ENCODE results near the gene NEK6. TPM values are rescaled to one million over a fixed set of nuclear protein-coding genes. Genes with fewer than 3 reads are reported as not detected.

The NEK6 gene
- total RNA-seq, 1 experiment from 2014 or later = 42.5 TPM

DNA sequence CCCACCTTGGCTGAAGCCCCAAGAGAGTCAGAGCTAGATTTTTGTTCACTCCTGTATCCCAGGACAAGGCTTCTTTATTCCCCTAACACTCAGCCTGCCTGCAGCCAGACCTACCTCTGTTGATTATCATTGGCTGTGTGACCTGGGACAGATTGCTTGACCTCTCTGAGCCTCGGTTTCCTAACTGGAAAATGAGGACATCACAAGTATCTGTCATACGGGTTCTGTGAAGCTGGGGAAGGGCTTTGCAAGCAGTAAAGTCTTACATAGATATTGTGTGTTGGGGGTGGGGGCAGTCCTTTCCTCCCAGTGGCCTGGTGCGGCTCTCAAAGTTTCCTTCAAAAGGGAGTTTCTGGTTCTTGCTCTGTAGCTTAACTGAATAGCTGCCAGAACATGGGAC, 2.5 kb upstream of the NEK6 start:
- in situ Hi-C loops (cut with HindIII; ENCODE audit: low pct_unique_long_range_greater_than_20kb, low sequenced_read_pairs) = no loop called here
- DNase-seq (ENCODE audit: low read depth, low spot score) = no peak

DNA sequence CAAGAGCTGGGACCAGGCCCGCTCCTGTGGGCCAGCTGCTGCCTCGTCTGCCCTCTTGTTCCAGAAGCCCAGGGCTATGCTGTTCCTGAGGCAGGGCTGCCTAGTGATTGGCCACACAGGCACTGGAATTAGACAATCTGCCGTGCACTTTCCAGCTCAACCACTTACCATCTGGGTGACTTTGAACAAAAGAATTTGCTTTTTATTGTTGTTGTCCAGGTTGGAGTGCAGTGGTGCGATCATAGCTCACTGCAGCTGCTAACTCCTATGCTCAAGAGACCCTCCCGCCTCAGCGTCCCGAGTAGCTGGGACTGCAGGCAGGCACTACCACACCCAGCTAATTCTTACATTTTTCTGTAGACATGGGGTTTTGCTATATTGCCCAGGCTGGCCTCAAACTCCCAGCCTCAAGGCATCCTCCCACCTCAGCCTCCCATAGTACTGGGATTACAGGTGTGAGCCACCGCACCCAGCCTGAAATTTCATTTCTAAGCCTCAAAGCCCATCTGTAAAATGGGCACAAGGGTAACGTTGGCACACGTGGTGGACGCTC, 1.2 kb upstream of the NEK6 start:
- no peak for DNase-seq (ENCODE audit: low read depth, low spot score)
- in situ Hi-C loops (cut with HindIII; ENCODE audit: low pct_unique_long_range_greater_than_20kb, low sequenced_read_pairs) = no loop called here

DNA sequence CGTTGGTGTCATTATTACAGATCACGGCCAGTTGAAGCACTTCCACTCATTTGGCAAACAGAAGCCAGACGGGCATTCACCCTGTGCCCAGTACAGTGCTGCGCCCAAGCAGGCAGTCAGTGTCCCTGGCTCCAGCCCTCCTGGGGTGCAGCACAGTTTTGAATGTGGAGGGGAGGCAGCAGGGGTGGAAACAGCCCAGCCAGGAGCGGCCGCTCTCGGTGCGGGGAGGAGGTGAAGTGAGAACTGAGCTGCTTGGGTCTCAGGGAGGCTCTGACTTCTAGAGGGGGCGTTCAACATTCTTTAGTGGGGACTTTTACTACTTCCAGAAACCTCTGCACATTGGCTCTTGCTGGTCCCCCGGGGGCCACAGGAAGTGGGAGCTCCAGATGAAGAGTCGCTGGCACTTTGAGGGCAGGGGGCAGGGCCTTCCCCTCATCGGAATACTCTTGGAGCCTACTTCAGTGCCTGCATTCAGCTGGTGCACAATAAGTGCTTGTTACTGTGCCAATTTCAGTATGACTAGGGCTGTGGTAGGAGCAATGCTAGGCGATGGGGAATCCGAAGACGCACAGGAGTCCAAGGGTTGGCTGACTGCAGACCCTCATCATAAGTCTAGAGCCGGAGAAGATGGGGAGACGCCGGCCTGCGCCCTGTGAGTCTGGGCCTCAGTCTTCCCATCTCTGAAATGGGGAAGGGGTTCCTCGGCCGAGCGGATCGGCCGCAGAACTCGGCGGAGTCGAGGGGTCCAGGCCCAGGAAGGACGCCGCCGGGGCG, 492 bp upstream of the NEK6 start:
- in situ Hi-C loops (cut with HindIII; ENCODE audit: low pct_unique_long_range_greater_than_20kb, low sequenced_read_pairs) = no loop called here
- no peak for DNase-seq (ENCODE audit: low read depth, low spot score)

DNA sequence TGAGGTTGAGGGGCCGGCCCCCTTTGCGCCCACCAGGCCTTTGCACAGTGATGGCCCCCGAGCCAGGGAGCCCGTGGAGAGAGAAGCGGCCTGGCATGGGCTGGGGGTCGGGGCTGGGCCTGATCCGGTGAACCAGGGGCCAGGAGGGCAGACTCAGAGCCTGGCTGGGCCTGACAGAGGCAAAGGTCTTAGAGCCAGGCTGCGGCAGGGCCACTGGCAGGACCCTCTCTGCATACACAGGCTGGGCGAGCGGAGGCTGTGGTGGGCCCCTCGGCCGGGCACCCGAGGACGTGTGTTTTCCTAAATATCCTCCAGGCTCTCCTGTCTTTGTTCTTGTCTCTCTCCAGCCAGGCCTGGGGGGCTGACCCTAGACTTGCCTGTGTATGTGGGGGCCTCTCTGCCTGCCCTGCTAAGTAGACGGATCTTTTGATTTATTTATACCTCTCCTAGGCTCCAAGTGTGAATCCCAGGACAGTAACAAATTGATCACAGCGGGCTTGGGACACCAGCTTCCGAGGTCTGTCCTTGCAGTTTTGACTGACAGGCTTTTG, 933 bp downstream of the NEK6 start:
- DNase-seq (ENCODE audit: low read depth, low spot score) = no peak
- in situ Hi-C loops (cut with HindIII; ENCODE audit: low pct_unique_long_range_greater_than_20kb, low sequenced_read_pairs) = no loop called here

DNA sequence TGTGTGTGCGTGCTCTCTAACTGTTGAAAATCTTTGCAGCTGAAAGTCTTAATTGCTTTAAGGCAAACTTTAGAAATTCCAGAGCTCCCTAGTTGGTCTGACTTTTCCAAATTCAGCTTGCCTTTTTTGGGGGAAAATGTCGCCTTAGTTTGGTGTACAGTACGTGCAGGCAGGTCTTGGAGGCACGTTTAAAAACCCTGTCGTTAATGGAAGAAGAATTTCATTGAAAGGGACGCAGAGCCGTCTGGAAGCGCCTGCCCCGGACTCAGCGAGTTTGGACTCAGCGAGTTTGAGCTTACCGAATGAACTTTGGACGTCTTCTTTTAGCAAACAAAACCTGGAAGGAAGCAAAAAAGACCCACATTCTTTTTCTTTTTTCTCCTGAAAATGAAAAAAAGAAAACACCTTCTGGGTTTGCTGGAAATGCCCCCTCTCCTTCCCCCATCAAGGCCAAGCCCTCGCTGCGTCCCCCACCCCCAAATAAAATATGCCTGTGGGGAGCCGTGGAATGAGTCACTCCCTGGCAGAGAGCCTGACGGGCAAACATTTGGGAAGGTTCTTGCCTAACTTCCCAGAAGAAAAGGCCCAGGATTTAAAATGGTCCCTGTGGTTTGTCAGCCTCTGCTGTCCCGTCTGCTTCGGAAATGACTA, 1.5 kb downstream of the NEK6 start:
- in situ Hi-C loops (cut with HindIII; ENCODE audit: low pct_unique_long_range_greater_than_20kb, low sequenced_read_pairs) = no loop called here
- peak; percentile 54 for DNase-seq (ENCODE audit: low read depth, low spot score)

DNA sequence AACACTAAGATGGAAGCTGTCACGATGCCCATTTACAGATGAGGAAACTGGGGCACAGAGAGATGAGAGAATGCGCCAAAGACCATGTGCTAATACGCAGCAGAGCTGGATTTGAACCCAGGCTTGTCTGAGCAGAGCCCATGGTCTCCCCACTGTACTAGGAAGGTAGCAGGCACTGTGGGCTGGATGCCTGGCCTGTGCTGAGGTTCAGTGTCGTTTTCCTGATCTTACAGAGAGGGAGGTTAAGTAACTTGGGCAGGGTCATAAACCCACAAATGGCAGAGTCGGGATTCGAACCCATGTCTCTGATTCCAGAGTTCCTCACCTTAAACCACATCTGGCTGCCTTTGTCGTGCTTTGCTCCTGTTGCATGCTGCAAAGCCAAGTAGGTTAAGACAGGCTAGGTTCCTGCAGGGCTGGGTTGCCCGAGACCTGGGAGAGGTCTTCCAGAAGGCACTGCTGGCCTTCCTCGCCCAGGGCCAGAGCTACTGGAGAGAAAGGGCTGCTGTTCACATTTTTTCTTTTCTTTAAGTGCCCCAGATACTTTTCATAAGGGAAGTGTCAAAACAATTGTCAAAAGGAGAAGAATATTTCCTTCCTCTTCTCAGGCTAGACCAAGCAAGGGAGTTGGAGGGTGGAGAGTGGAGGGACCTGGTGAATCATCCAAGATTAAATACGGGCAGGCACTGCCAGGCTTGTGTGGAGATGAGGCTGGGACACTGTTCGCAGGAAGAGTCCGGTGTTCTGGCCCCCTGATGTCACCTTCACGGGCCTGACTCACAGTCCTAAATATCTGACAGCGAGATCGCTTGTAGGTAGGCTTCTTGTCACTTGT, 3.2 kb downstream of the NEK6 start:
- in situ Hi-C loops (cut with HindIII; ENCODE audit: low pct_unique_long_range_greater_than_20kb, low sequenced_read_pairs) = no loop called here
- no peak for DNase-seq (ENCODE audit: low read depth, low spot score)

DNA sequence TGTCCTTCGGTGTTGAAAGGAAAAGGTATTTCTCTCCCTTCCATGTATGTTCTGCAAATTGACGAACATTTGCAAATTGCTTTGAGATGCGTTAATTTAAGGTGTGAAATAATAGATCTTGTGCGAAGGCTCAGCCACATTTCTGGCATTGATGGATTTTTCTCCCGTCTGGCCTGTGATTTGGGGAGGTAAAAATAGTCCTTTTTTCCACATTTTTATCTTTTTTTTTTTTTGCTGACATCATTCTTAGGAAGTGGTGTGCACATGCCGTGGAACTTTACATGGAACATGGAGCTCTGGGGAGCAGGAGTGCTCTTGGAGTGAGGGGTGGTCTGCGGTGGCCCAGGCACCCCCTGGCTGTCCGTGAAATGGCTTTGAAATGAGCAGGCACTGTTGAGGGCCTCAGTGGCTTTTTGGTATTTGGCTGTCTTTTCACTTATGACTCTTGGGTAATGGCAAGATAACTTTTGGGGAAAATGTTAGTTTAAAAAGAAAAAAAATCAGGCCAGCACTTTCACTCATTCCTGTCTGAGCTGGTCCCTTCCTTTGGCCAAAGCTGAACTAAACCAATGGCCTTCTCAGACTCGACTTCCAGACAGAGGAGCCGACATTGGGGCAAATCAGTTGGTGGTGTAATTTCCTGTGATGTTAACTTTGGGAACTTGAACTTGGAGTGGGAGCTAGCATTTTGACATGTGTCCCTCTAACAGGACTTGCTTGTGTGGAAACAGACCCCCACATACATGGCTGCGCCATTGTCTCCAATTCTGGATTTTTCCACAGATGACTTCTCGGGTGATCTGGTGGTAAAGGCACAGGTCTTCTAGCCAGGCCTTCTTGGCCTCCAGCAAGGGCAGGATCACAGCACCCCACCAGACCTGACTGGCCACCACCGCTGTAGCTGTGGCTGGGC, 4.2 kb downstream of the NEK6 start:
- DNase-seq (ENCODE audit: low read depth, low spot score) = no peak
- in situ Hi-C loops (cut with HindIII; ENCODE audit: low pct_unique_long_range_greater_than_20kb, low sequenced_read_pairs) = no loop called here

DNA sequence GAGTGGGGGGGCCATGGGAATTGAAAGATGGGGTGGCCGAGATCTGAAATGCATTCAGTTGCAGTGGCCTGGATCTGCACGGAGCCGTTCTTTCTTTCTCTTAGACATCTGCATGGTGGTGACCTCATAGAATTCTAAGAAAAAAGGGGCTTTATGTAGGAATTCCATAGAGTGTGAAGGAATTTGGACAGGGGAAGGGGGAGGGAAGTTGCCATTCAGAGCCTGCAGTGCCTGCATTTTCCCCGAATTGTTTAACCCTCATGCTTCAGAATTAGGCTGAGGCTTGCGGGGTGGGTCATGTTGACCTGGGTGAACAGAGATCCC, 4.9 kb downstream of the NEK6 start:
- DNase-seq (ENCODE audit: low read depth, low spot score) = peak; percentile 62
- in situ Hi-C loops (cut with HindIII; ENCODE audit: low pct_unique_long_range_greater_than_20kb, low sequenced_read_pairs) = no loop called here

DNA sequence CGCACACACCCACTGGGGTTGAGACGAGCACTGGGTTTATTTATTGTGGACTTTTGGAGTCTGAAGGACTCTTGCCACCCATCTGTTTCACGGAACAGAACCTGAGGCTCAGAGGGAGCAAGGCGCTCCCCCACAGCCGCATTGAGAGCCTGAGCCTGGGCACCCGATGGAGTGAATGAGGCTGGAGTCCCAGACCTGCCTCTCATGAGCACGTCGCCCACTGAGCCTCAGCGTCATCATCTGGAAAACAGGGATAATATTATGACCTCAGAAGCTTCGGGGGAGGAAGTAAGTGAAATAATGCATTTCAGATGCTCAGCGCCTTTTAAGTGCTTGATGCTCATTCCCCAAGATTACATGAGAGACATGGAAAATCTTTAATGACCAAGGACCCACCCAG, 5.5 kb downstream of the NEK6 start:
- no peak for DNase-seq (ENCODE audit: low read depth, low spot score)
- in situ Hi-C loops (cut with HindIII; ENCODE audit: low pct_unique_long_range_greater_than_20kb, low sequenced_read_pairs) = no loop called here

DNA sequence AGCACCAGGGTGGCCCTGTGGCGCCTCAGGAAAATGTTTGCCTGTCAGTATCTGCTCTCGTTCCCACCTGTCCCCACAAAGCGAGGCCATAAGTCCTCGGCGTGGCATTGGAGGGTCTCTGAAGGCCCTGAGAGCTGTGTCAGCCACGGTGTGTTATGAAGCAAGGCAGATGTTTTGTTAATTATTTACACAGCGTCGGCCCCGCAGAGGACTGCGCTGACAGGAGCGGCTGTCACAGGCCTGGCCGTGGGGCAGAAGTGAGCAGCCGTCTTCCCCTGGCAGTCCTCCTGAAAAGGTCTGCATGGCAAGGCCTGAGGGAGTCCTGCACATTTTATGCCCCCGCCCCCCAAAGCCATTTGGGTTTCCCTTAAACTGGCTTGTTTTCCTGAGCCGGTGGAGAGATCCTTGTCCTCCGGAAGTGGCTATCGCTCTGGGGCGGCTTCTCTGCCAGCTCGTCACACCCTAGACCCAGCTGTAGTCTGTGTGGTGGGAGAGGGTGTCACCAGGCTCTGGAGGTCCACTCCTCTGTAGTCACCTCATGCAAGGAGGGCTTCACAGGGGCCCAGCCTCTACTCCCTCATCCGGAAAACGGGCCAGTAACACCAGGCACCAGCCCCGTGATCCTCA, 6.2 kb downstream of the NEK6 start:
- in situ Hi-C loops (cut with HindIII; ENCODE audit: low pct_unique_long_range_greater_than_20kb, low sequenced_read_pairs) = no loop called here

DNA sequence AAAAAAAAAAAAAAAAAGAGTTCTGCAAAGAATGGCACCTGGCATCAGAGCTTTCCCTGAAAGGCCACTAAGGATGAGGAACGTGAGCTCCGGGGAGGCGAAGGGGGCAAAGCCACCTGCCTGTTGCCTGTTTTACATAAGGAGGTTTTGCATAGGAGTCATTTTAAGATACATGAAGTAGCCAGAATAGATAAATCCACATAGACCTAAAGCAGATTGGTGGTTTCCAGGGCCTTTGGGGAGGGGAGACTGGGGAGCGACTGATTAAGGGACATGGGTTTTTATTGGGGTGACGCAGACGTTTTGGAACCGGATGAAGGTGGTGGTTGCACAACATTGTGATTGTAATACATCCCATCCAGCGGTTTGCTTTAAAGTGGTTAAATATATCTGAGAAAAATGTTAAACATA, 7.1 kb downstream of the NEK6 start:
- no peak for DNase-seq (ENCODE audit: low read depth, low spot score)

More for the DNA sequence above, 6.2 kb downstream of the NEK6 start:
- no peak for DNase-seq (ENCODE audit: low read depth, low spot score)

DNA sequence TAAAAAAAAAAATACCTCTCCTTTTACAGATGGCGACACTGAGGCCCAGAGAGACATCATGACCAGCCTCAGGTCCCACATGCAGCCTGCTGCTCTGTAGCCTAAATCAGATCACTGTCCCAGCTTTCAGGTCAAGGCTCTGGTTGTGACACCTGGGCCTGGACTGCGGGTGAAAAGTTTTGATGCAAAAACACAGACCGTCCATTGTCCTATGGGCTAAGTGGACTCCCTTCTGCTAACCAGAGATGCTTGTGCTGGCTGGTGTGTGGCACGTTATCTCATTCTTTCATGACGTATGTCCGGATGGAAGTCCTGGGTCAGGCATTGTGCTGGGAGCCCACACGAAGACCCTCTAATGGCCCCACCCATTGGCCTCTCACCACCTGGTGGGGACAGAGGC, 7.8 kb downstream of the NEK6 start:
- in situ Hi-C loops (cut with HindIII; ENCODE audit: low pct_unique_long_range_greater_than_20kb, low sequenced_read_pairs) = no loop called here
- DNase-seq (ENCODE audit: low read depth, low spot score) = no peak

More for the DNA sequence above, 7.1 kb downstream of the NEK6 start:
- in situ Hi-C loops (cut with HindIII; ENCODE audit: low pct_unique_long_range_greater_than_20kb, low sequenced_read_pairs) = no loop called here

DNA sequence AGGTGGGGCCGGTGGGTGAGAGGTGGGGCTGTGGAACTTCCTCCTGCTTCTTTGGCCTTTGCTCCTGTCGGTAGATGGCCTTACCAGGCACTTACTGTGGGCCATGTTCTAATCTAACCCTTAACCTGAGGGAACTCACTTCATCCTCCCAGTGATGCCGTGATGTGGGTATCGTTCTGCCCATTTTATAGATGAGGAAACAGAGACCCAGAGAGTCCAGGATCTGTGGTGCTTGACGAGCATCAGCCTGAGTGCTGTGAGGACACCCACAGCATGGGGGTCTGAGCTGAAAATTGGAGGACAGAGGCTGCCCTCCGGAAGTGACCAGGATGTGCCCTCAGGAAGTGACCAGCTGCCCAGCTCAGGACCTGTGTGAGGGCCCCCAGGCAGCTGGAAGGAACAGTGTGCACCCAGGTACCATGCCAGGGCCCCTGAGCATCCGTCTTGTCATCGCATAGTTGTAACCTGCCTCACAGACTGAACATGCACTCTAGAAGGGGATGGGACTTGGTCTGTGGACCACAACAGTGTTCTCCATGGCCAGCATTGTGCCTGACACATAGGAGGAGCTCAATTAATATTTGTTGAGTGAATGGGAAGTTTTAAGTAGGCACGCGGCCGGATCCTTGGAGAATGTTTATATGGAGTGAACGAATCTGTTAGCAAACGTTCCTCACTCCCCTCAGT, 8.5 kb downstream of the NEK6 start:
- DNase-seq (ENCODE audit: low read depth, low spot score) = no peak
- in situ Hi-C loops (cut with HindIII; ENCODE audit: low pct_unique_long_range_greater_than_20kb, low sequenced_read_pairs) = no loop called here

DNA sequence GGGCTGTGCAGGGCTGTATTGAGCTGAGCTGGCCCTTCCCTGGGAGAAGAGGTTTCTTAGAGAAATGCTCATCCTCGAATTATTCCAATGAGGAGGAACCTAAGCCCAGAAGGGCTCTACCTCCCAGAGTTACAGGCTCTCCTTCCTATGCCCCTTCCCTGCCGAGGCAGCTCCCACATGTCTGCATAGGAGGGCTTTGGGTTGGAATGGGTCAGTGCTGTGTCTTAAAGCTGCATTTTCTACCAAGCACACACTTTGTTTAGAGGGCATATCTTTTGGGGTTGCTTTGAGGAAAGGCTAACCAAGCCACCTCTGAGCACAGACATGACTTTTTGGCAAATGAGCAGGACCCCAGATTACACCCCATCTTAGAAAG, 9.1 kb downstream of the NEK6 start:
- in situ Hi-C loops (cut with HindIII; ENCODE audit: low pct_unique_long_range_greater_than_20kb, low sequenced_read_pairs) = no loop called here
- no peak for DNase-seq (ENCODE audit: low read depth, low spot score)

DNA sequence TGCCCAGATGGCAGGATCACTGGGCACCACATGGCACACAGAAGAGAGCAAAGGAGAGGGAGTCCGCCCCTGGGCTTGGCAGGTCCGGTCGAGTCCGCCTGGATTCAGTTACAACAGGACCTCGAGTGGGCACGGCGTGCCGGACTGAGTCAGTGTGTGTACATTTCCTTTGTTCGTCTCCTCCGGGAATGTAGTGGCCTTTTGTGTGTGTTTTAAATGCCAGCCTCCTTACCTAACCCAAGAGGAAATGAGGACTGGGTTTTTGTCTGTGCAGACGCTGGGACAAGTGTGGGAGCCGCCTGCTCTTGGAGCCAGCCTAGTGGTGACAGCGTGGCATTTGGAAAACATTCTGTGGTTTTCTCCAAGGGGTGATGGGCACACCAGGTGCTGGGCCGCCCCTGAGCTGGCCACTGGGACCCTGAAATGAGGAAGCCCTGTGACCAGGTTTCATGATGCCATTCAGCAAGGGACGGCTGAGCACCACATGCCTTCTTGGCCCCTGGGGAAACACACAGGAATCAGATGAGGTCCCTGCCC, 9.6 kb downstream of the NEK6 start:
- in situ Hi-C loops (cut with HindIII; ENCODE audit: low pct_unique_long_range_greater_than_20kb, low sequenced_read_pairs) = no loop called here
- no peak for DNase-seq (ENCODE audit: low read depth, low spot score)

DNA sequence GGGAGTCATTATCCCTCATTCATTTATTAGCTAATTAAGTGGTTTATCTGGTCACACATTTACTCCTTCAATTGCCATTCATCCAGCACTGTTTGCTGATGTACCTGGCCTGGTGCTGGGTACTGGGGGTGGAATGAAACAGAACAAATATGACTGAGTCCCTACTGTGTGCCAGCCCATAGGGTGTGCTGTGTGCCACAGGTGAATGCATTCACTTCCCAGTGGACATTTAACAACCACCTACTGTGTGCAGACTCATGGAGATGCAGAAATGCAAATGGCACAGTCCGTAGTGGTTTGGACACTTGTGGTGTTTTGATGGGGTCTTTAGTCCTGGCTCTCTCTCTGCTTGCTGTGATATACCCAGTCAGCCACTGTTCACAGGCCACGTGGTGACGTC, 10.5 kb downstream of the NEK6 start:
- in situ Hi-C loops (cut with HindIII; ENCODE audit: low pct_unique_long_range_greater_than_20kb, low sequenced_read_pairs) = no loop called here
- DNase-seq (ENCODE audit: low read depth, low spot score) = no peak

All from SK-MEL-5 (cell line).